BLaER1 treated with 17β-estradiol and CSF1 and Interleukin-3, amounts not matched to agents 10 nM and 100 nM (cell line): ENCODE measurements around the gene DGKH.
"Not testable (repeated sequence)": the region's sequence is repeated elsewhere in the genome, so short reads cannot be mapped to it uniquely, and the experiment has no call there.

ENCODE experiments used
- H3K27ac ChIP-seq, 11 experiments: shearing (Covaris generic); formaldehyde crosslinking; 2 replicates each; pipeline ENCODE4 v1.8.1; 2022
- H3K27me3 ChIP-seq, 11 experiments: shearing (Covaris generic); formaldehyde crosslinking; 2 replicates each; pipeline ENCODE4 v1.8.1; 2022
- H3K36me3 ChIP-seq, 11 experiments: shearing (Covaris generic); formaldehyde crosslinking; 2 replicates each; pipeline ENCODE4 v1.8.1; 2022
- H3K4me1 ChIP-seq, 10 experiments: shearing (Covaris generic); formaldehyde crosslinking; 2 replicates each; pipeline ENCODE4 v1.8.1; 2022
- H3K4me2 ChIP-seq, 11 experiments: shearing (Covaris generic); formaldehyde crosslinking; 2 replicates each; pipeline ENCODE4 v1.8.1; 2022
- H3K4me3 ChIP-seq, 10 experiments: shearing (Covaris generic); formaldehyde crosslinking; 2 replicates each; pipeline ENCODE4 v1.8.1; 2022
- H3K9ac ChIP-seq, 11 experiments: shearing (Covaris generic); formaldehyde crosslinking; 2 replicates each; pipeline ENCODE4 v1.8.1; 2022
- H3K9me3 ChIP-seq, 11 experiments: shearing (Covaris generic); formaldehyde crosslinking; replicated peaks in 1 of 11; 2 replicates each; pipeline ENCODE4 v1.8.1; 2022
- H4K20me1 ChIP-seq, 11 experiments: shearing (Covaris generic); formaldehyde crosslinking; 2 replicates each; pipeline ENCODE4 v1.8.1; 2022
- Cebpa-rat ChIP-seq, 11 experiments: shearing (Covaris generic); IDR thresholded peaks; 2 replicates each; pipeline ENCODE4 v1.8.1; 2022

DGKH gene

DNA sequence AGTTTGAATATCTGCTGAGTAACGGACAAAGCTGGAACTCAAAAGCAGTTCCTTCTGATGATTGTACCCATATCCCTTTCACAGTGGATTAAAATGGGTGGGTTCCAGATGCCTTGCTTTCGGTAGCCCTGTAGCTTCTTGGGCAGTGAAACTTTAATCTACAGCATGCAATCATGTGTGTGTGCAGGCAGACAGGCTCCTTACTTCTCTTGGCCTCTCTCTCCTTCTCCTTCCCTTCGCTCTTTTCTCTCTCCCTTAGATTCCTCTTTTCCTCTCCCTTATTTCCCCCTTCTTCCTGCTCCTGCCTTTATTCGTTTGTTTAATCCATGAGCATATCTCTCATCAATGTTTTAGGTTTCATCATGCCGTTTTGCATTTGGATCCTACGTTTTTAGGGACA, 8.1 kb downstream of the DGKH start:
- peak overlapping the region in 1 of 11 experiments; percentile 28; a peak in 1 of 22 replicates for H3K4me2 ChIP-seq
- peaks cover 0 to 12% (median 7%) of the 10 kb centered on the region in 11 experiments; a peak in 15 of 22 replicates for H3K9me3 ChIP-seq
- H3K27me3 ChIP-seq: no peaks in the 10 kb centered on the region
- H3K36me3 ChIP-seq: peaks cover 22 to 59% (median 44%) of the 10 kb centered on the region in 11 experiments
- H3K4me3 ChIP-seq: no peak overlapping the region
- H3K4me1 ChIP-seq: peaks cover 0 to 25% (median 0%) of the 10 kb centered on the region in 10 experiments; a peak in 5 of 20 replicates
- H3K27ac ChIP-seq: no peak overlapping the region
- TF ChIP-seq Cebpa-rat (IDR thresholded peaks at IDR 0.05): no peak
- H3K9ac ChIP-seq: no peak overlapping the region
- H4K20me1 ChIP-seq: peaks cover 0 to 69% (median 16%) of the 10 kb centered on the region in 11 experiments; a peak in 11 of 22 replicates

DNA sequence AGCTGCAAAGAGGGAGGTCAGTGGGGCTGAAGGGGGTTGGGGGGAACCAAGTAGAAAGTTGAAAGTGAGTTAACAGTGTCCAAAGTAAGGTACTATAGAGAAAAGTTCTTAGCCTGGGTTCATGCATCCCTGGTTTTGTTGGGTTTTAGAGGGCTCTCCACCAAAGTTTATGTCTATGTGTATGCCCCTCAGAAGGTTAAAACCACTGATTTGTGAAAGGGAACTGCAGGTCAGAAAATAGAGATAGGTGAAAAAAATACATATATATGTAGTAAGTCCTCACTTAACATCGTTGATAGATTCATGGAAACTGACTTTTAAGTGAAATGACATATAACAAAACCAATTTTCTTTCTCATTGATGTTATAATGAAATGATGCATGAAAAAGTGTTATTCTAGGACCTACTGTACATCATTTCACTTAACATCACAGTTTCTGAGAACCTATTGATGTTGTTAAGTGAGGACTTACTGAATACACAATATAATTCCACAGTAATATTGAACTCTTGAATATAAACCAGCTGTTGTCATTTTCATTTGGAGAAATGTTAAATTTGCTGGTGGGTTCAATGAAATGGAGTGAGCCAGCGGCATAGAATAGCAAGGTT, 9.6 kb downstream of the DGKH start:
- Histone ChIP-seq H3K4me2 (no peak overlapping the region), H3K27me3 (no peaks in the 10 kb centered on the region), H4K20me1 (peaks cover 0 to 67% (median 16%) of the 10 kb centered on the region in 11 experiments; a peak in 12 of 22 replicates), H3K4me3 (no peak overlapping the region), H3K27ac (no peak overlapping the region), H3K36me3 (peaks cover 23 to 51% (median 42%) of the 10 kb centered on the region in 11 experiments), H3K9ac (no peak overlapping the region), H3K4me1 (peaks cover 0 to 14% (median 0%) of the 10 kb centered on the region in 10 experiments; a peak in 5 of 20 replicates), H3K9me3 (peaks cover 0 to 12% (median 7%) of the 10 kb centered on the region in 11 experiments; a peak in 15 of 22 replicates)
- no peak for TF ChIP-seq Cebpa-rat (IDR thresholded peaks at IDR 0.05)

DNA sequence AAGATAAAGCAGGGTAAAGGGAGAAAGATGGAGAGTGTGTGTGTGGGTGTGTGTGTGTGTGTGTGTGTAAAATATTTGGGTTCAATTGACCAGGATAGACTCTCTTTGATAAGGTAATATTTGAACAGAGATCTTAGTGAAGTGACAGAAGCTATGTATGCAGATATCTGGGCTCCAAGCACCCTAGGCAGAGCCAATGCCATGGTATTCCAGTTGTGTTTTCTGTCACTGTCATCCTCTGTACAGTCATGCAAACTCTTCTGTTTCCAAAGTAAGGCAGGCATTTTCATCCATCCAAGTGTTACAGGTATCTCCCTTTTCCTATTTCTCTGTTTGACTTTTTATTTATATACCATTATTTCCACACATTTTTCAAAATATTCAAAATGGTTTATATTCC, 13.5 kb downstream of the DGKH start:
- peaks cover 0 to 69% (median 0%) of the 10 kb centered on the region in 11 experiments; a peak in 9 of 22 replicates for H4K20me1 ChIP-seq
- no peak overlapping the region for H3K4me3 ChIP-seq
- H3K9me3 ChIP-seq: peaks cover 0 to 12% (median 7%) of the 10 kb centered on the region in 11 experiments; a peak in 15 of 22 replicates
- H3K4me1 ChIP-seq: no peaks in the 10 kb centered on the region
- no peak overlapping the region for H3K27ac ChIP-seq
- H3K4me2 ChIP-seq: no peak overlapping the region
- H3K9ac ChIP-seq: no peak overlapping the region
- no peak for TF ChIP-seq Cebpa-rat (IDR thresholded peaks at IDR 0.05)
- H3K36me3 ChIP-seq: peaks cover 43 to 86% (median 69%) of the 10 kb centered on the region in 11 experiments
- no peaks in the 10 kb centered on the region for H3K27me3 ChIP-seq

DNA sequence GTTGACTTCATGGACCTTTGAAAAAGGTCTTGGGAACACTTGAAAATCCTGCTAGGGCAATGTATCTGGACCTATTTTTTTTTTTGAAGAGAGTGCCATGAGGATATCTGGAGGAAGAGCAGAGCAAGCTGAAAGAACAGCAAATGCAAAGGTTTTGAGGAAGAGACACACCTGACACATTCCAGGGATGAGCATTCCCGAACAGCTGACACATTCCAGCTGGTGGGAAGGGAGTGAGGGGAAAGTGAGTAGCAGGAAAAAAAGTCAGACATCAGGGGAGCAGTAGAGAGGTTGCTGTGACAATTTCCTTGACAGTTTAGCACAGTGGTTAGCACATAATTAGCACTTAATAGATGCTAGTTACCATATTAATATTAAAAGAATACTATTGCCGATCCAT, 14.7 kb downstream of the DGKH start:
- H3K36me3 ChIP-seq: peaks cover 43 to 90% (median 61%) of the 10 kb centered on the region in 11 experiments
- no peaks in the 10 kb centered on the region for H3K4me1 ChIP-seq
- no peaks in the 10 kb centered on the region for H3K27me3 ChIP-seq
- H3K27ac ChIP-seq: no peak overlapping the region
- peaks cover 0 to 58% (median 0%) of the 10 kb centered on the region in 11 experiments; a peak in 8 of 22 replicates for H4K20me1 ChIP-seq
- no peak overlapping the region for H3K4me2 ChIP-seq
- no peak for TF ChIP-seq Cebpa-rat (IDR thresholded peaks at IDR 0.05)
- no peak overlapping the region for H3K4me3 ChIP-seq
- peaks cover 0 to 12% (median 7%) of the 10 kb centered on the region in 11 experiments; a peak in 15 of 22 replicates for H3K9me3 ChIP-seq
- no peak overlapping the region for H3K9ac ChIP-seq

DNA sequence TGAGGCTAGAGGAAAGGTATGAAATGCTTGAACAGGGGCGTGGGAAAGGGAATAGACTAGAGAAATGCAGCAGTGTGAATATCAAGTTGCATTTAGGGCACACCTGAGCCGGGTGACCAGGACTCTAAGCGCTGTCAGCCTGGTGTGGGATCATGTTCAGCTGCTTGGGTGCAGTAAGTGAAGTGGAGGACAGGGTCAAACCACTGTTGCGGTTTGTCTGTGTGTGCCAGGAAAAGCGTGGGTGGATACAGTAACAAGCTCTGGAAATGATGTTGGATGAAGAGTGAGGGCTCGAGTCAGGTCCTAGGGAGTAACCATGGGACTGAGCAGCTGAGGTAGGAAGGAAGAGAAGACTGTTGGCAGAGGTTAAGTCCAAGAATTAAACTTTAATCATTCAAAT, 15.8 kb downstream of the DGKH start:
- Histone ChIP-seq H3K4me2 (no peak overlapping the region), H3K9ac (no peak overlapping the region), H4K20me1 (peaks cover 0 to 58% (median 0%) of the 10 kb centered on the region in 11 experiments; a peak in 8 of 22 replicates), H3K9me3 (peaks cover 0 to 4% (median 0%) of the 10 kb centered on the region in 11 experiments; a peak in 2 of 22 replicates), H3K4me3 (no peak overlapping the region), H3K27ac (no peak overlapping the region), H3K4me1 (peaks cover 0 to 9% (median 0%) of the 10 kb centered on the region in 10 experiments; a peak in 6 of 20 replicates), H3K36me3 (peaks cover 34 to 90% (median 53%) of the 10 kb centered on the region in 11 experiments; a peak in 21 of 22 replicates), H3K27me3 (no peaks in the 10 kb centered on the region)
- no peak for TF ChIP-seq Cebpa-rat (IDR thresholded peaks at IDR 0.05)

DNA sequence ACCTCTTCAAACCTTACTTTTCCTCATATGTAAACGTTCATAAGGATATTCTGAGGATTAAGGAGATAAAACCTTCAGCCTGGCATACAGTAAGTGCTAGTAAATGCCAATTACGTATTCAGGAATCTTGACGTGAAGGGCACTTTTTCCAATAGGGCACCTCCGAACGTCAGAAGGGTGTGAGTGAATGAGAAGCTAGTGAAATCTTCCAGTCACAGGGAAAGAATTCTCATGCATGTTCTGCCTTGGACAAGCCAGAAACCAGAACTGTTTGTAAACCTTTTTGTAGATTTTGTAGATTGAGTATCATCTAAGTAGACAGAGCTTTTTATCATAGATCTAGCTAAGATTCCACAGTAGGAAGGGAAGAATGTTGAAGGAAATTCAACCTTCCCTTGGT, 16.5 kb downstream of the DGKH start:
- Histone ChIP-seq H4K20me1 (peaks cover 0 to 58% (median 0%) of the 10 kb centered on the region in 11 experiments; a peak in 8 of 22 replicates), H3K27ac (no peak overlapping the region), H3K36me3 (peaks cover 30 to 90% (median 53%) of the 10 kb centered on the region in 11 experiments; a peak in 21 of 22 replicates), H3K4me3 (no peak overlapping the region), H3K4me2 (no peak overlapping the region), H3K4me1 (peaks cover 0 to 11% (median 0%) of the 10 kb centered on the region in 10 experiments; a peak in 6 of 20 replicates), H3K9ac (no peak overlapping the region), H3K9me3 (peaks cover 0 to 4% (median 0%) of the 10 kb centered on the region in 11 experiments; a peak in 2 of 22 replicates), H3K27me3 (no peaks in the 10 kb centered on the region)
- no peak for TF ChIP-seq Cebpa-rat (IDR thresholded peaks at IDR 0.05)

DNA sequence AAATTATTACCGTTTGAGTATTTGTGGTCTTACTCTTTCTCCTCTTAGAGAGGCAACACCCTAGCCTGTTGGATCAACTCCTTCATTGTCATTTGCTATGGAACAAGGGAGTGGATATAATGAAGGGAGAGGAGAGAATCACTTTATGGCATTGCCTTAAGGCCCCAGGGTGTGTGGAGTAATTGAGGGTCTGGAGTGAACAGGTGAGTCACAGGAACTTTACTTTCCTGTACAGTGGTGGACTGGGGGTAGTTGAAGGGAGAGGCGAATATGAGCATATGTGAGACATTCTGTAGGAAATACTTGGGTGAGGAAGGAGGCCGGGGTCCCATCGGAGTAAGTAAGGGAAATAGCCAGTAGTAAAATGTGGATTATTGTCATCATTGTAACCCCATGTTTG, 17.0 kb downstream of the DGKH start:
- no peak for TF ChIP-seq Cebpa-rat (IDR thresholded peaks at IDR 0.05)
- Histone ChIP-seq H3K4me2 (no peak overlapping the region), H3K27ac (no peak overlapping the region), H3K9ac (no peak overlapping the region), H4K20me1 (peaks cover 0 to 58% (median 0%) of the 10 kb centered on the region in 11 experiments; a peak in 8 of 22 replicates), H3K36me3 (peaks cover 28 to 90% (median 53%) of the 10 kb centered on the region in 11 experiments; a peak in 21 of 22 replicates), H3K4me3 (no peak overlapping the region), H3K27me3 (no peaks in the 10 kb centered on the region), H3K9me3 (peaks cover 0 to 2% (median 0%) of the 10 kb centered on the region in 11 experiments; a peak in 3 of 22 replicates), H3K4me1 (peaks cover 0 to 11% (median 0%) of the 10 kb centered on the region in 10 experiments; a peak in 6 of 20 replicates)

DNA sequence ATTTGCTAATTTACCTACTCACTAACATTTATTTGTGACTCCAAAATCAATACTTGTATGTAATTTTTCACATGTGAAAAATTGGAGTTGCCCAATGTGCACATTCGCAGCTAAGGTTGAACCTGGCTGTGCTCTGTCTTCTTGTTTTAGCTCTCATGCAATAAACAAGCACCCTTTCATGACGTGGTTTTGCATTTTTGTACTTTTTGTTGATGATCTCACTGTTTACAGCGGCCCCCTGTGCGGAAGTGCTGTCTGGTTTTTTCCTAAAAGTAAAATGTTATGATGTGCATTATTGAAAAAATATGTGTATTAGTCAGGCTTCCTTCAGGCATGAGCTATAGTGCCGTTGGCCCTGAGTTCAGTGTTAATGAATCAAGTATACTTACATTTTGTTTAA, 18.1 kb downstream of the DGKH start:
- no peak overlapping the region for H3K4me2 ChIP-seq

DNA sequence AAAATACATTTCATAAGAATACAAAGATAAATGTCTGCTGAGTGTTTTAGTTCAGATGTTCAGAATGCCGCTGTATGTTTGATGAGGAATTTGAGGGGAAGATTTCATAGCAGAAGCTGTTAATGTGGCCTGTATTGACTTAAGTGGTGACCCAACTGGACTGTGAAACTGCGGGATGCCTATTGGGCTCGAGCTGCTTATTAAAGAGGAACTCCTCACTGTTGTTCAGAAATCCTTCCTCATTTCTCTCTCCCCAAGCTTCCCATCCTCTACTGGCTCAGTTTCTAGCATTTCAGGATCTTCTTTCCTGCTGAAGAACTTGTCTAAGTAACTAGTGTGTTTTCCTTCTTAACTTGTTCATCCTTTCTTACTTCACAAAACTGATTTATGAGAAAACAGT, 20.4 kb downstream of the DGKH start:
- Histone ChIP-seq H3K27me3 (no peaks in the 10 kb centered on the region), H3K4me3 (no peak overlapping the region), H3K27ac (no peak overlapping the region), H3K4me2 (peak overlapping the region in 1 of 11 experiments; percentile 15; a peak in 1 of 22 replicates), H4K20me1 (peaks cover 0 to 41% (median 0%) of the 10 kb centered on the region in 11 experiments; a peak in 8 of 22 replicates), H3K36me3 (peaks cover 24 to 85% (median 50%) of the 10 kb centered on the region in 11 experiments; a peak in 20 of 22 replicates), H3K9ac (no peak overlapping the region), H3K9me3 (peaks cover 0 to 4% (median 0%) of the 10 kb centered on the region in 11 experiments; a peak in 2 of 22 replicates), H3K4me1 (peaks cover 0 to 17% (median 9%) of the 10 kb centered on the region in 10 experiments; a peak in 13 of 20 replicates)
- no peak for TF ChIP-seq Cebpa-rat (IDR thresholded peaks at IDR 0.05)

More for the DNA sequence above, 18.1 kb downstream of the DGKH start:
- Histone ChIP-seq H3K36me3 (peaks cover 21 to 90% (median 53%) of the 10 kb centered on the region in 11 experiments; a peak in 20 of 22 replicates), H4K20me1 (peaks cover 0 to 49% (median 0%) of the 10 kb centered on the region in 11 experiments; a peak in 8 of 22 replicates), H3K27me3 (no peaks in the 10 kb centered on the region), H3K9me3 (peaks cover 0 to 4% (median 0%) of the 10 kb centered on the region in 11 experiments; a peak in 2 of 22 replicates), H3K4me1 (peaks cover 0 to 12% (median 3%) of the 10 kb centered on the region in 10 experiments; a peak in 13 of 20 replicates), H3K4me3 (no peak overlapping the region), H3K27ac (no peak overlapping the region), H3K9ac (no peak overlapping the region)
- no peak for TF ChIP-seq Cebpa-rat (IDR thresholded peaks at IDR 0.05)

DNA sequence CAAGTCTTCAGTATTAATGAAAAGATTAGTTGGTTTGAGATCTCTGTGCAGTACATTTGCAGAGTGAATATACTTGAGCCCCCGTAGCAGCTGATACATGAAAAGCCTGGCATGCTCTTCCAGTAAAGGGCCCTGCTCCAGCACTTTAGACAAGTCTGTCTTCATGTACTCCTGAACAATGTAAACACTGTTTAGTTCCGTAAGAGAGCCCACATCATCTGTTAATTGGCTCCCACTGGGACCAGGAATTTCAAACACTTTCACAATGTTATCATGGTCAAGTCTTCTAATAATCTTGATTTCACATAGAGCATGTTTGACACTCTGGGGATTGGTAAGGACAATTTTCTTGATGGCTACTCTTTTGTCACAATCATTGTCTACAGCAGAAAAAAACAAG, 22.2 kb downstream of the DGKH start:
- H3K36me3 ChIP-seq: peaks cover 18 to 76% (median 40%) of the 10 kb centered on the region in 11 experiments; a peak in 20 of 22 replicates
- not testable (repeated sequence) for H3K27me3 ChIP-seq

DNA sequence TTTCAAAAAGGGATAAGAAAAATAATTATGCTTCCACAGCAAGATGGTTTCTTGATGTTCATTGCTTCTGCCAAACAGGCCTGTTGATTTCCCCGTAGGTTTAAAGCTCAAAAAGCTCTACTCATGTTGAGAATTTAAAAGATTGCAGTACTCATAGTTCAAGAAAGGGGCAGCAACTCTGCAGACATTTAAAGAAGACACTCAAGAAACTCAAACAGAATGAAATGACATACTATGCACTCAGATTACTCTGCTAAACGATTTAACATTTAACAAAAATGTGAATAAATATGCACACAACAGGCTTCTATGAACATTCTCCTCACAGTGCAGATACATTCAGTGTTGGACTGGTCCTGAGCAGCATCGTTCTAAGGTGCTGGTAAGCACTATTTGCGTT, 22.7 kb downstream of the DGKH start:
- Histone ChIP-seq H4K20me1 (peaks cover 0 to 34% (median 0%) of the 10 kb centered on the region in 11 experiments; a peak in 5 of 22 replicates), H3K4me2 (peak overlapping the region in 5 of 11 experiments; percentile 7 to 50 (median 20); a peak in 6 of 22 replicates), H3K36me3 (peaks cover 12 to 71% (median 34%) of the 10 kb centered on the region in 11 experiments; a peak in 19 of 22 replicates), H3K4me1 (peaks cover 0 to 17% (median 9%) of the 10 kb centered on the region in 10 experiments; a peak in 13 of 20 replicates)
- not testable (repeated sequence) for H3K9me3 ChIP-seq, H3K9ac ChIP-seq, H3K27ac ChIP-seq, H3K4me3 ChIP-seq, H3K27me3 ChIP-seq

More for the DNA sequence above, 22.2 kb downstream of the DGKH start:
- Histone ChIP-seq H4K20me1 (peaks cover 0 to 38% (median 0%) of the 10 kb centered on the region in 11 experiments; a peak in 5 of 22 replicates), H3K4me1 (peaks cover 0 to 17% (median 9%) of the 10 kb centered on the region in 10 experiments; a peak in 13 of 20 replicates)
- H3K9me3 ChIP-seq, H3K27ac ChIP-seq, H3K9ac ChIP-seq, H3K4me3 ChIP-seq, H3K4me2 ChIP-seq: not testable (repeated sequence)
